Measurements from ENCODE around the gene TAS2R14.

The TAS2R14 gene

GRCh38 chr12:10940389-10940788 is 1.3 kb upstream of the TAS2R14 start:
- no peak overlapping the region for H3K4me2 ChIP-seq (ENCODE audit: low read depth, low read length, poor library complexity, severe bottlenecking)
- H3K79me2 ChIP-seq (ENCODE audit: insufficient read depth, low read length) = no peaks in the 10 kb centered on the region
- H3K9ac ChIP-seq (ENCODE audit: low read length) = no peak overlapping the region
- H2AFZ ChIP-seq (ENCODE audit: low read depth, low read length, severe bottlenecking) = no peak overlapping the region
- no peaks in the 10 kb centered on the region for H4K20me1 ChIP-seq (ENCODE audit: low read depth, low read length)
- no peaks in the 10 kb centered on the region for H3F3A ChIP-seq (ENCODE audit: insufficient read depth)
- H3K4me3 ChIP-seq (ENCODE audit: insufficient read depth, low read length, poor library complexity, severe bottlenecking) = no peak overlapping the region
- no peaks in the 10 kb centered on the region for H3K9me3 ChIP-seq (ENCODE audit: insufficient read depth, low read length)
- no peaks in the 10 kb centered on the region for H3K9me2 ChIP-seq (replicated peaks; ENCODE audit: insufficient read depth, low read length)
- TF ChIP-seq, protein P1, sequence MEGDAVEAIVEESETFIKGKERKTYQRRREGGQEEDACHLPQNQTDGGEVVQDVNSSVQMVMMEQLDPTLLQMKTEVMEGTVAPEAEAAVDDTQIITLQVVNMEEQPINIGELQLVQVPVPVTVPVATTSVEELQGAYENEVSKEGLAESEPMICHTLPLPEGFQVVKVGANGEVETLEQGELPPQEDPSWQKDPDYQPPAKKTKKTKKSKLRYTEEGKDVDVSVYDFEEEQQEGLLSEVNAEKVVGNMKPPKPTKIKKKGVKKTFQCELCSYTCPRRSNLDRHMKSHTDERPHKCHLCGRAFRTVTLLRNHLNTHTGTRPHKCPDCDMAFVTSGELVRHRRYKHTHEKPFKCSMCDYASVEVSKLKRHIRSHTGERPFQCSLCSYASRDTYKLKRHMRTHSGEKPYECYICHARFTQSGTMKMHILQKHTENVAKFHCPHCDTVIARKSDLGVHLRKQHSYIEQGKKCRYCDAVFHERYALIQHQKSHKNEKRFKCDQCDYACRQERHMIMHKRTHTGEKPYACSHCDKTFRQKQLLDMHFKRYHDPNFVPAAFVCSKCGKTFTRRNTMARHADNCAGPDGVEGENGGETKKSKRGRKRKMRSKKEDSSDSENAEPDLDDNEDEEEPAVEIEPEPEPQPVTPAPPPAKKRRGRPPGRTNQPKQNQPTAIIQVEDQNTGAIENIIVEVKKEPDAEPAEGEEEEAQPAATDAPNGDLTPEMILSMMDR (IDR thresholded peaks at IDR 0.05; ENCODE audit: insufficient read depth, low read length, poor library complexity, severe bottlenecking) = no peak
- TF ChIP-seq EZH2phosphoT487 (conservative IDR thresholded peaks at IDR 0.05; ENCODE audit: low read length) = no peak
- H3K27ac ChIP-seq (ENCODE audit: low read depth, low read length) = no peak overlapping the region
- H3K27me3 ChIP-seq (ENCODE audit: low read length) = no peaks in the 10 kb centered on the region
- no peaks in the 10 kb centered on the region for H3K36me3 ChIP-seq (ENCODE audit: low read length)

- Histone ChIP-seq H3K4me2 (ENCODE audit: low read depth, low read length, poor library complexity, severe bottlenecking) (no peak overlapping the region), H4K20me1 (ENCODE audit: low read depth, low read length) (no peaks in the 10 kb centered on the region), H2AFZ (ENCODE audit: low read depth, low read length, severe bottlenecking) (no peak overlapping the region), H3K9ac (ENCODE audit: low read length) (no peak overlapping the region), H3K9me2 (replicated peaks; ENCODE audit: insufficient read depth, low read length) (no peaks in the 10 kb centered on the region), H3K79me2 (ENCODE audit: insufficient read depth, low read length) (no peaks in the 10 kb centered on the region), H3K27me3 (ENCODE audit: low read length) (no peaks in the 10 kb centered on the region), H3K9me3 (ENCODE audit: insufficient read depth, low read length) (no peaks in the 10 kb centered on the region), H3K4me3 (ENCODE audit: insufficient read depth, low read length, poor library complexity, severe bottlenecking) (no peak overlapping the region), H3K36me3 (ENCODE audit: low read length) (no peaks in the 10 kb centered on the region), H3F3A (ENCODE audit: insufficient read depth) (no peaks in the 10 kb centered on the region), H3K27ac (ENCODE audit: low read depth, low read length) (no peak overlapping the region)
- TF ChIP-seq, protein P1 (IDR thresholded peaks at IDR 0.05; ENCODE audit: insufficient read depth, low read length, poor library complexity, severe bottlenecking) = no peak
- TF ChIP-seq EZH2phosphoT487 (conservative IDR thresholded peaks at IDR 0.05; ENCODE audit: low read length) = no peak
Observed at GRCh38 chr12:10936506-10936905, 2.6 kb downstream of the TAS2R14 start.

GRCh38 chr12:10928746-10929286 is 10.2 kb downstream of the TAS2R14 start, which contains the start of gene PRH2:
TSS of gene PRH2 (plus strand) at chr12:10929236. CDS start at chr12:10929274, 38 bp downstream.
- Histone ChIP-seq H3K9ac (ENCODE audit: low read length) (no peak within 1 kb of the TSS), H3K36me3 (ENCODE audit: low read length) (no peaks in the 10 kb centered on the region), H3K9me3 (ENCODE audit: insufficient read depth, low read length) (no peaks in the 10 kb centered on the region), H3K27ac (ENCODE audit: low read depth, low read length) (no peak within 1 kb of the TSS), H3K9me2 (replicated peaks; ENCODE audit: insufficient read depth, low read length) (no peaks in the 10 kb centered on the region), H3K27me3 (ENCODE audit: low read length) (no peaks in the 10 kb centered on the region), H3K79me2 (ENCODE audit: insufficient read depth, low read length) (no peaks in the 10 kb centered on the region), H3K4me2 (ENCODE audit: low read depth, low read length, poor library complexity, severe bottlenecking) (no peak within 1 kb of the TSS), H4K20me1 (ENCODE audit: low read depth, low read length) (no peaks in the 10 kb centered on the region), H3K4me3 (ENCODE audit: insufficient read depth, low read length, poor library complexity, severe bottlenecking) (no peak within 1 kb of the TSS), H2AFZ (ENCODE audit: low read depth, low read length, severe bottlenecking) (no peak within 1 kb of the TSS), H3F3A (ENCODE audit: insufficient read depth) (no peaks in the 10 kb centered on the region)
- TF ChIP-seq, protein P1 (IDR thresholded peaks at IDR 0.05; ENCODE audit: insufficient read depth, low read length, poor library complexity, severe bottlenecking) = no peak
- TF ChIP-seq EZH2phosphoT487 (conservative IDR thresholded peaks at IDR 0.05; ENCODE audit: low read length) = no peak

Data from SU-DHL-6 (cell line).